Ishikawa (cell line): Measurements from ENCODE around the gene ELF3.

Source experiments
- CEBPB ChIP-seq: IDR thresholded peaks from 2 replicates; pipeline ENCODE4 v1.6.1; 2012
- CREB1 ChIP-seq: IDR thresholded peaks from 2 replicates; pipeline ENCODE4 v1.6.1; 2012; ENCODE audit warnings: low read depth
- EGR1 ChIP-seq: IDR thresholded peaks from 2 replicates; pipeline ENCODE4 v1.6.1; 2012
- EP300 ChIP-seq: IDR thresholded peaks from 2 replicates; pipeline ENCODE4 v1.6.1; 2012; ENCODE audit warnings: borderline replicate concordance
- FOXM1 ChIP-seq: IDR thresholded peaks from 2 replicates; pipeline ENCODE4 v1.6.1; 2012; ENCODE audit warnings: low read depth, borderline replicate concordance
- MAX ChIP-seq: IDR thresholded peaks from 2 replicates; pipeline ENCODE4 v1.6.1; 2012
- RAD21 ChIP-seq: IDR thresholded peaks from 2 replicates; pipeline ENCODE4 v1.6.1; 2012; ENCODE audit warnings: low read depth
- REST ChIP-seq: IDR thresholded peaks from 2 replicates; pipeline ENCODE4 v1.6.1; 2012; ENCODE audit warnings: low read depth, mild to moderate bottlenecking
- TAF1 ChIP-seq: IDR thresholded peaks from 2 replicates; pipeline ENCODE4 v1.6.1; 2012; ENCODE audit warnings: low read depth, mild to moderate bottlenecking
- TEAD4 ChIP-seq: IDR thresholded peaks from 2 replicates; pipeline ENCODE4 v1.6.1; 2012
- USF1 ChIP-seq: IDR thresholded peaks from 2 replicates; pipeline ENCODE4 v1.6.1; 2012
- YY1 ChIP-seq: IDR thresholded peaks from 2 replicates; pipeline ENCODE4 v1.6.1; 2012; ENCODE audit warnings: low read depth

GRCh38 chr1:202016022-202016810 lies 5.8 kb downstream of the ELF3 start:
- TF ChIP-seq EGR1, result no peak
- TF ChIP-seq TAF1, result no peak
- no peak for TF ChIP-seq MAX
- TF ChIP-seq CREB1, result no peak
- TF ChIP-seq FOXM1, result no peak
- TF ChIP-seq YY1, result no peak
- TF ChIP-seq REST, result no peak
- no peak for TF ChIP-seq CEBPB
- TF ChIP-seq RAD21, result no peak
- TF ChIP-seq USF1, result no peak
- no peak for TF ChIP-seq EP300
- no peak for TF ChIP-seq TEAD4
